ENCODE measurements around the gene BCL11B.

BCL11B gene

DNA sequence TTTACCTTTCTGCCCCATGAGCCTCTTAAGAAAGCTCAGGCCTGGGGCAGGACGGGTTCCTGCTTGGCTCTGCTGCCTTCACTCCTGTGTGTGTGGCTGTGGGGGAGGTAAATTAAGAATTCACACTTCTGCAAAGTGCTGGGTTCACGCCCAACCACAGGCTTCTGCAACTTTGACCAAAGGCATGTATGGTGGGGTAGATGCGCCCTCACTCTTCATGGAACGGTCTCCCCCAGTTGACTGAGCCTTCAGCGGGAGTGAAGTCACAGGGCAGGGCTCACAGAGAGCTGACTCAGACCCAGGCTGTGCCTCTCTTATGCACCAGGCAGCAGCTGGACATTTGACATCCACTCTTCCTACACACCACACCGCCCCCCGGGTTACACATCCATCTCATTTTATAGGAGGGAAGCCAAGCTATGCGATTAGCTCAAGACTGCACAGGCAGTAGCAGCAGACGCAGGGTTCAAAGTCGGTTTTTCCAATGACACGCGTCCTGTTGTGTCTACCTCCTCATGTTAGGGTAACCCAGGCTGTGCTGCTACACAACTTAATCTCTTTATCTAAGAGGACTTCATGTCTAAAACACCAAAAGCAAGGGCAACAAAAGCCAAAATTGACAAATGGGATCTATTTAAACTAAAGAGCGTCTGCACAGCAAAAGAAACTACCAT lies 15.4 kb upstream of the BCL11B start:
- Histone ChIP-seq H3K9ac (ENCODE audit: low read depth in 1 of 2, low read length in 2 of 2) (peak overlapping the region in 1 of 2 donors; percentile 47), H3K9me3 (ENCODE audit: control insufficient read depth in 1 of 2, low read length in 2 of 2) (no peaks in the 10 kb centered on the region), H3K36me3 (ENCODE audit: control insufficient read depth in 1 of 2, insufficient read depth in 2 of 2, low read length in 2 of 2) (no peaks in the 10 kb centered on the region), H3K27me3 (ENCODE audit: control insufficient read depth in 1 of 2, insufficient read depth in 2 of 2, low read length in 2 of 2) (no peaks in the 10 kb centered on the region), H3K4me3 (ENCODE audit: low read depth in 1 of 2, low read length in 2 of 2) (peak overlapping the region; percentile 45 to 50), H3K4me1 (ENCODE audit: control insufficient read depth in 1 of 2, insufficient read depth in 2 of 2, low read length in 2 of 2) (peaks cover 4 to 6% of the 10 kb centered on the region in 2 donors), H3K27ac (ENCODE audit: low read depth, low read length) (no peak overlapping the region)

DNA sequence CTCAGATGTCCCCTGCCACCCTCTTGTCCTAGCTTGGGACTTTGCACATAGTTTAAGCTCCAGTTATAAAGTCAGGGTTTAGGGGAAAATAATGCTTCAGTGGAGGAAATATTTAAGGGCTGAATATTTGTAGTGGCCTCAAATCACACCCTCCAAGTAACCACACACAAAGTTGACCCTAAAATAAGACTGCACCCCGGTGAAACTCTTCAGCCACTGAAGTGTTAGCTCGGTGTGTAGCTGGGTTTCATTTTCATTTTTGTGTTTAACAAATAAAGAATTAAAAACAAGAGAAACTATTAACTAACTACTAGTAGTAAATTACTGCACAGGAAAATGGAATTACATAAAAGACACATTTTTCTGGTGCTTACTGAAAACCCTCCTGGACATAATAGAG lies 14.8 kb upstream of the BCL11B start:
- Histone ChIP-seq H3K4me3 (ENCODE audit: low read depth in 1 of 2, low read length in 2 of 2) (peak overlapping the region; percentile 45 to 50), H3K9ac (ENCODE audit: low read depth in 1 of 2, low read length in 2 of 2) (peak overlapping the region; percentile 43 to 47), H3K4me1 (ENCODE audit: control insufficient read depth in 1 of 2, insufficient read depth in 2 of 2, low read length in 2 of 2) (peaks cover 4 to 6% of the 10 kb centered on the region in 2 donors), H3K9me3 (ENCODE audit: control insufficient read depth in 1 of 2, low read length in 2 of 2) (no peaks in the 10 kb centered on the region), H3K27ac (ENCODE audit: low read depth, low read length) (no peak overlapping the region), H3K36me3 (ENCODE audit: control insufficient read depth in 1 of 2, insufficient read depth in 2 of 2, low read length in 2 of 2) (no peaks in the 10 kb centered on the region), H3K27me3 (ENCODE audit: control insufficient read depth in 1 of 2, insufficient read depth in 2 of 2, low read length in 2 of 2) (no peaks in the 10 kb centered on the region)

GRCh38 chr14:99284254-99285004 lies 12.4 kb upstream of the BCL11B start:
- peaks cover 4 to 6% of the 10 kb centered on the region in 2 donors for H3K4me1 ChIP-seq (ENCODE audit: control insufficient read depth in 1 of 2, insufficient read depth in 2 of 2, low read length in 2 of 2)
- no peaks in the 10 kb centered on the region for H3K27me3 ChIP-seq (ENCODE audit: control insufficient read depth in 1 of 2, insufficient read depth in 2 of 2, low read length in 2 of 2)
- no peak overlapping the region for H3K4me3 ChIP-seq (ENCODE audit: low read depth in 1 of 2, low read length in 2 of 2)
- no peaks in the 10 kb centered on the region for H3K36me3 ChIP-seq (ENCODE audit: control insufficient read depth in 1 of 2, insufficient read depth in 2 of 2, low read length in 2 of 2)
- no peak overlapping the region for H3K9ac ChIP-seq (ENCODE audit: low read depth in 1 of 2, low read length in 2 of 2)
- no peak overlapping the region for H3K27ac ChIP-seq (ENCODE audit: low read depth, low read length)
- H3K9me3 ChIP-seq (ENCODE audit: control insufficient read depth in 1 of 2, low read length in 2 of 2), result no peaks in the 10 kb centered on the region

GRCh38 chr14:99282261-99283050 lies 10.5 kb upstream of the BCL11B start:
- Histone ChIP-seq H3K4me1 (ENCODE audit: control insufficient read depth in 1 of 2, insufficient read depth in 2 of 2, low read length in 2 of 2) (peaks cover 4 to 6% of the 10 kb centered on the region in 2 donors), H3K36me3 (ENCODE audit: control insufficient read depth in 1 of 2, insufficient read depth in 2 of 2, low read length in 2 of 2) (no peaks in the 10 kb centered on the region), H3K9me3 (ENCODE audit: control insufficient read depth in 1 of 2, low read length in 2 of 2) (no peaks in the 10 kb centered on the region), H3K4me3 (ENCODE audit: low read depth in 1 of 2, low read length in 2 of 2) (no peak overlapping the region), H3K27me3 (ENCODE audit: control insufficient read depth in 1 of 2, insufficient read depth in 2 of 2, low read length in 2 of 2) (no peaks in the 10 kb centered on the region), H3K27ac (ENCODE audit: low read depth, low read length) (no peak overlapping the region), H3K9ac (ENCODE audit: low read depth in 1 of 2, low read length in 2 of 2) (no peak overlapping the region)

GRCh38 chr14:99281396-99281795 lies 9.4 kb upstream of the BCL11B start:
- Histone ChIP-seq H3K27me3 (ENCODE audit: control insufficient read depth in 1 of 2, insufficient read depth in 2 of 2, low read length in 2 of 2) (no peaks in the 10 kb centered on the region), H3K36me3 (ENCODE audit: control insufficient read depth in 1 of 2, insufficient read depth in 2 of 2, low read length in 2 of 2) (no peaks in the 10 kb centered on the region), H3K4me3 (ENCODE audit: low read depth in 1 of 2, low read length in 2 of 2) (no peak overlapping the region), H3K9me3 (ENCODE audit: control insufficient read depth in 1 of 2, low read length in 2 of 2) (no peaks in the 10 kb centered on the region), H3K27ac (ENCODE audit: low read depth, low read length) (no peak overlapping the region), H3K9ac (ENCODE audit: low read depth in 1 of 2, low read length in 2 of 2) (no peak overlapping the region), H3K4me1 (ENCODE audit: control insufficient read depth in 1 of 2, insufficient read depth in 2 of 2, low read length in 2 of 2) (no peaks in the 10 kb centered on the region)

DNA sequence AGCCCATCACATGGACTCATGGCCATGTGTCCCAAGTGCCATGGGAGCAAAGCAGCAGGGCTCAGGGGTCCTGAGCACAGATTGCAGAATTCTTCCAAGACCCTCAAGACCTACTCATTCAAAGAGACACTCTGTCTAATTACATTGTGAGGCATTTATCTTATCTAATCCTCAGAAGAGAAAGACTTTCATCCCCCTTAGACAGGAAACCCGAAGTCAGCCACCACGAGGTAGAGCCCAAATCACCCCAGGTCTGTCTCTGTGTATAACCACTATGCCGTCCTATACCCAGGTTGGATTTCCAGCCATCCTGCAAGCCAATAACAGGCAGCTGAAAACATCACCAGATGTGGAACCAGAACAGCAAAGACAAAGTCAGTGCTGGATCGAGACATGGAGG lies 8.9 kb upstream of the BCL11B start:
- H3K36me3 ChIP-seq (ENCODE audit: control insufficient read depth in 1 of 2, insufficient read depth in 2 of 2, low read length in 2 of 2), result no peaks in the 10 kb centered on the region

DNA sequence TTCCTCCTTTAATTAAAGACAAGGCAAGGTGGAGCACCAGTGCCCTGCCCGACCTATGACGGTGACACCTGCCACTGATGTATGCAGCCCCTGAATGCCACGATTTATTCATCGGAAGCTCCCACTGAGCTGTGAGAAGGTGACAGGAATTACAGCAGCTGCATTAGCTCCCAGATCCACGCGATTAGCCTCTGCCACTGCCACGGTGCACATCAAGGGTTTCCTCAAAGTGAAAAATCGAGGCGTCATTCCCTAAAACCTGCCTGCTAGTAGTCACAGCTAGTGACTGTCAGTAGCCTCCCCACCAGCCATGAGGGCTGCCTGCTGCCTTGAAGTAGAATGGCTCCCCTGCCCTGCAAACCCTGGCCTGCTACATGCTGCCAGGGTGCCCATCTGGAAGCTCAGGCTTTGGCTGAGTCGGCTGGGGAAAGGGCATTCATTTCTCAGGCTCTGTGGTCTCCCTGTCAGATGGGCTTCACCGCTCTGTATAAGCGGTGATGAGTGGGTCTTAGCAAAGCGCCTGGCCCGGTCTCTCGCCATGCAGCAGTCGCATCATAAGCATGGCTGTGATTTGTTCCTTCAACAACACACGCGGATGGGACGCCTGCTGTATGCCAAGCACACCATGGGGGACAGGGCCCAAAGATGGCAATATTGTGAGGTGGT lies 8.2 kb upstream of the BCL11B start:
- H3K4me3 ChIP-seq (ENCODE audit: low read depth in 1 of 2, low read length in 2 of 2), result no peak overlapping the region
- no peak overlapping the region for H3K9ac ChIP-seq (ENCODE audit: low read depth in 1 of 2, low read length in 2 of 2)
- H3K4me1 ChIP-seq (ENCODE audit: control insufficient read depth in 1 of 2, insufficient read depth in 2 of 2, low read length in 2 of 2), result no peaks in the 10 kb centered on the region
- no peaks in the 10 kb centered on the region for H3K27me3 ChIP-seq (ENCODE audit: control insufficient read depth in 1 of 2, insufficient read depth in 2 of 2, low read length in 2 of 2)
- no peaks in the 10 kb centered on the region for H3K9me3 ChIP-seq (ENCODE audit: control insufficient read depth in 1 of 2, low read length in 2 of 2)
- no peak overlapping the region for H3K27ac ChIP-seq (ENCODE audit: low read depth, low read length)
- no peaks in the 10 kb centered on the region for H3K36me3 ChIP-seq (ENCODE audit: control insufficient read depth in 1 of 2, insufficient read depth in 2 of 2, low read length in 2 of 2)

More for the DNA sequence above, 8.9 kb upstream of the BCL11B start:
- Histone ChIP-seq H3K4me1 (ENCODE audit: control insufficient read depth in 1 of 2, insufficient read depth in 2 of 2, low read length in 2 of 2) (no peaks in the 10 kb centered on the region), H3K4me3 (ENCODE audit: low read depth in 1 of 2, low read length in 2 of 2) (no peak overlapping the region), H3K27me3 (ENCODE audit: control insufficient read depth in 1 of 2, insufficient read depth in 2 of 2, low read length in 2 of 2) (no peaks in the 10 kb centered on the region), H3K9ac (ENCODE audit: low read depth in 1 of 2, low read length in 2 of 2) (no peak overlapping the region), H3K9me3 (ENCODE audit: control insufficient read depth in 1 of 2, low read length in 2 of 2) (no peaks in the 10 kb centered on the region), H3K27ac (ENCODE audit: low read depth, low read length) (no peak overlapping the region)

- Histone ChIP-seq H3K9ac (ENCODE audit: low read depth in 1 of 2, low read length in 2 of 2) (no peak overlapping the region), H3K4me1 (ENCODE audit: control insufficient read depth in 1 of 2, insufficient read depth in 2 of 2, low read length in 2 of 2) (peaks cover 0 to under 1% of the 10 kb centered on the region in 2 donors), H3K27me3 (ENCODE audit: control insufficient read depth in 1 of 2, insufficient read depth in 2 of 2, low read length in 2 of 2) (no peaks in the 10 kb centered on the region), H3K4me3 (ENCODE audit: low read depth in 1 of 2, low read length in 2 of 2) (no peak overlapping the region), H3K36me3 (ENCODE audit: control insufficient read depth in 1 of 2, insufficient read depth in 2 of 2, low read length in 2 of 2) (no peaks in the 10 kb centered on the region), H3K27ac (ENCODE audit: low read depth, low read length) (no peak overlapping the region), H3K9me3 (ENCODE audit: control insufficient read depth in 1 of 2, low read length in 2 of 2) (no peaks in the 10 kb centered on the region)
Observed at GRCh38 chr14:99278836-99279235, 6.8 kb upstream of the BCL11B start.

DNA sequence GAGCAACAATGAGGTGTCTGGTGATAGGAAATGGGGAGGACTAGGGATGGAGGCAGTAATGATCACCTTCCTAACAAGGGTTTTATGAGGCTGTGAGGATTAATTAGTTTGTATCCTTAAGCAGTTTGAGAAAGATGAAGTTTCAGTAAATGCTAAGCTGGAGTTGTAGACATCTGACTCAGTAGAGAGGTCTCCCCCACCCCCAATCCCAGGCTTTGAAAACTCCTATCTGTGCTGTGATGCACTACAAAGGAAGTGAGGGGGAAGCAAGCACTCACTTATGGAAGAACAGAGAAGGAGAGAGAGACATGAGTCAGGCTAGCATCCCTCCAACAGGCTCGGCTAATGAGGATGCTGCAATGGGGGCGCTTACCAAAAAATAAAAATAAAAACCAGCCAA lies 5.5 kb upstream of the BCL11B start:
- Histone ChIP-seq H3K4me1 (ENCODE audit: control insufficient read depth in 1 of 2, insufficient read depth in 2 of 2, low read length in 2 of 2) (peaks cover 0 to 13% of the 10 kb centered on the region in 2 donors), H3K9me3 (ENCODE audit: control insufficient read depth in 1 of 2, low read length in 2 of 2) (no peaks in the 10 kb centered on the region), H3K4me3 (ENCODE audit: low read depth in 1 of 2, low read length in 2 of 2) (no peak overlapping the region), H3K27ac (ENCODE audit: low read depth, low read length) (no peak overlapping the region), H3K9ac (ENCODE audit: low read depth in 1 of 2, low read length in 2 of 2) (no peak overlapping the region), H3K36me3 (ENCODE audit: control insufficient read depth in 1 of 2, insufficient read depth in 2 of 2, low read length in 2 of 2) (no peaks in the 10 kb centered on the region), H3K27me3 (ENCODE audit: control insufficient read depth in 1 of 2, insufficient read depth in 2 of 2, low read length in 2 of 2) (no peaks in the 10 kb centered on the region)

All from duodenal mucosa (tissue), 2 donors.